HG02973 (cell line): ENCODE measurements around the gene UBTD1.

Experiments
- ATAC-seq: cut with Tn5 transposase; IDR thresholded peaks from one replicate; pipeline ENCODE4 v1.9.1; 2021; ENCODE audit warnings: moderate library complexity; ENCODE audit not compliant: unreplicated experiment

UBTD1 gene

DNA sequence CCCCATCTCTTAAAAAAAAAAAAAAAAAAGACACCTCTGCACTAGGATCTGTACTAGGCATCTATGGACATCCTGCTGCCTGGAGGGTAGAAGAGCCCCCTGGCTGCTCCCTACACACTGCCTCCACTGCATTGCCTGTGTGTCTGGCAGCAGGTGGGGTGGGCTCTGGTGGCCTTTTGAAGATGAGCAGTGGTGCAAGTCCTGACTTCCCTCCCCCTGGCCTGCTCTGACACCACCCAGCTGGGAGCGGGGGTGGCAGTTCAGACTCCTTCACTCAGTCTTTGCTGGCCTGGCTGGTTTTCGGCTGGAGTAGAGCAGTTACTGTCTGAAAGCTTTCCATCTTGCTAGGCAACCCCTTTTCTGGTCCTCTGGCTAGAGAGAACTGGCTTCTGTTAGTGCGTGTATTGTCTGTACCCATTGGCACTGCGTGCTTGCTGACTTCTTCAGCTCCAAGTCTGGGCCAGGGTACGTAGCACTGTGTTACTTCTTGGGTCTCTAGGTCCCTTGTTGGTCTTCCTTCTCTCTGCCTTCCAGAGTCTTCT lies 108.4 kb downstream of the UBTD1 start:
- no peak for ATAC-seq

DNA sequence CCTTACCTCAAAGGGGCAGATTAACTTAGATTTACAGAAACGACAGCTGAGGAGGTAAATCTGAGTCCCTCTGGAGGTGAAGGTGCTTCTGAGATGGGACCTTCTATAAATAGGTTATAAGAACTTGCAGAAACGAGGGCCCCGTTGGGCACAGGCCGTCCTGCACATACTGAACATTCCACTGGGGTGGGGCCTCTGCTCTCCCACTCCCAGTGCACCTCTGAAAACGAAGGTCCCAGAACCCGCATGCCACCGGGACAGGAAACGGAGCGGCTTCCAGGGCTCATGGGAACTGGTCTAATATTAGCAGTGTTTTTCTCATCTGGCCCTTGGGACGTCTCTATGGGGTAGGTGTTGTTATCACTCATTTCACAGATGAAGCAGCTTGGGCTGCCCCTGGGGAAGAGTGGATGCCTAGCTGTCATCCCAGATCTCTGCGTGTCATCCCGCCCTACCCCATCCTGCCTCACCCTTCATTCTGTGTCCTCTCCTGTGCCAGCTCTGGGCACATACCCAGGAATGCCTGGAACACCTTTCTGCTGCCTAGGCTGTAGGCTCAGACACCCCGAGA lies 110.4 kb downstream of the UBTD1 start:
- no peak for ATAC-seq

DNA sequence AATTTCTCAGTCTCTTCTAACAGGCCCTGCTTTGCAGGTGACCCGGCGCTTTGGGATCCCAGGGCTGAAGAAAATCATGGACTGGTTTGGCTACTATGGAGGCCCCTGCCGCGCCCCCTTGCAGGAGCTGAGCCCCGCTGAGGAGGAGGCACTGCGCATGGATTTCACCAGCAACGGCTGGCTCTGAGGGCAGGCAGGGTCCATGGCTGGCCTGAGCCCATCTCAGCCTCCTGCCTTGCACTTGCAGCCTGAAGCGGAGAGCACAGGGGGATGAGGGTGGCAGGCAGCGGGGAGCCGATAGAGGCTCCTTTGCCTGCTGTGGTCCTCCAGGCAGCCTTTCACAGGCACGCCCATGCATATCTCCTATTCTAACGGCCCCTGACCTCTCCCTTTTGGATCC lies 112.7 kb downstream of the UBTD1 start:
- no peak for ATAC-seq

DNA sequence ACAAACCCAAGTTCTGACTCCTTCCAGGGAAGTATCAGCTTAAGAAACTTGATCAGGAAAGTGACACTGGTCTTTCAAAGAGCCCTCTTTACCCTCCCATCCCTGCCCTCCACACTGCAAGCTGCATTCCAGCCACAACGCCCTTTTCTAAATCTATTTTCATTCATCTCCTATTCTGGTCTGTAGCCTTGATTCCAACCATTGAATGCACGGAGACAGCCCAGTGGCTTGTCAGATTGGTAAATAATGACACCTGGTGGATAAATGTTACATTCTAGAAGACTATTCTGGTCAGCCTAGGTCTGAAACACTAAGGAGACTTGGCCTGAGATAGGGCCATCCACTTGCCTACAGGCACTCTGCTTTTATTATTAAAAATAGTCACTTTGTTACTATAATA lies 113.7 kb downstream of the UBTD1 start:
- ATAC-seq, result no peak

DNA sequence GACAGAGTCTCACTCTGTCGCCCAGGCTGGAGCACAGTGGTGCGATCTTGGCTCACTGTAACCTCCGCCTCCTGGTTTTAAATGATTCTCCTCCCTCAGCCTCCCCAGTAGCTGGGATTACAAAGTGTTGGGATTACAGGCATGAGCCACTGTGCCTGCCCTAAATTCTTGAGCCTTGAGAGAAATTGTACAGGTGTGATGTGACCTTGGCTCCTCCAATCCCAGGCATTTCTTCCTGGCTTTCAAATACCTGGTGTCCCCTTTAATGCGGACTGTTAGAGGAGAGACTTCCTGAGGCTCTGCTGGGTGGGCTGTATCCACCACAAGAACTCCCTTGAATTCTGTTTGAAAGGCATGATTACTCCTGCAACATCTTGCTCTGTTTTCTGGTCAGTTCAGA lies 119.6 kb downstream of the UBTD1 start:
- no peak for ATAC-seq

DNA sequence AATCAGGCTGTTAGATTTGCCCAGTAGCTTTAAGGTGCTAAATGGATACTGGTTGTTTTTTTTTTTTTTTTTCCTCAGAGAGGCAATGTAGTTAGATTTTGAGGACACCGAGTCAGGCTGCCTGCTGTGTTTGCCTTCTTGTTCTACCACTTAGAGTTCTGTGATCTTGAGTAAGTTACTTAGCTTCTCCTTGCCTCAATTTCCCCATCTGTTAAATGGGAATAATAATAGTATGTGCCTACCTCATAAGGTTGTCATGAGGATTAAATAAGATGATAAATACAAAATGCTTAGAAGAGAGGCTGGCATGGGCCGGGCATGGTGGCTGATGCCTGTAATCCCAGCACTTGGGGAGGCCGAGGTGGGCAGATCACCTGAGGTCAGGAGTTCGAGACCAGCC lies 120.0 kb downstream of the UBTD1 start:
- ATAC-seq, result no peak
